A673 (cell line): ENCODE measurements around the gene CCDC116.
A peak's percentile ranks its signal among the peaks of the same experiment; 100 is the strongest.

ENCODE experiments used
- EZH2 ChIP-seq: fragments of 200-600 bp; sonication (generic); IDR thresholded peaks from 2 replicates; pipeline ENCODE4 v1.6.1; 2017; ENCODE audit warnings: borderline replicate concordance, low read depth, mild to moderate bottlenecking, mixed read lengths, antibody characterized with exemption, low read length; ENCODE audit not compliant: poor library complexity, severe bottlenecking
- TF ChIP-seq, protein P1 (sequence below): fragments of 300-800, 200-600 bp; sonication (generic); conservative IDR thresholded peaks from 2 replicates; pipeline ENCODE4 v1.5.1; 2017; ENCODE audit warnings: low read depth, mild to moderate bottlenecking, antibody characterized with exemption, low read length, moderate library complexity, mixed read lengths

DNA sequence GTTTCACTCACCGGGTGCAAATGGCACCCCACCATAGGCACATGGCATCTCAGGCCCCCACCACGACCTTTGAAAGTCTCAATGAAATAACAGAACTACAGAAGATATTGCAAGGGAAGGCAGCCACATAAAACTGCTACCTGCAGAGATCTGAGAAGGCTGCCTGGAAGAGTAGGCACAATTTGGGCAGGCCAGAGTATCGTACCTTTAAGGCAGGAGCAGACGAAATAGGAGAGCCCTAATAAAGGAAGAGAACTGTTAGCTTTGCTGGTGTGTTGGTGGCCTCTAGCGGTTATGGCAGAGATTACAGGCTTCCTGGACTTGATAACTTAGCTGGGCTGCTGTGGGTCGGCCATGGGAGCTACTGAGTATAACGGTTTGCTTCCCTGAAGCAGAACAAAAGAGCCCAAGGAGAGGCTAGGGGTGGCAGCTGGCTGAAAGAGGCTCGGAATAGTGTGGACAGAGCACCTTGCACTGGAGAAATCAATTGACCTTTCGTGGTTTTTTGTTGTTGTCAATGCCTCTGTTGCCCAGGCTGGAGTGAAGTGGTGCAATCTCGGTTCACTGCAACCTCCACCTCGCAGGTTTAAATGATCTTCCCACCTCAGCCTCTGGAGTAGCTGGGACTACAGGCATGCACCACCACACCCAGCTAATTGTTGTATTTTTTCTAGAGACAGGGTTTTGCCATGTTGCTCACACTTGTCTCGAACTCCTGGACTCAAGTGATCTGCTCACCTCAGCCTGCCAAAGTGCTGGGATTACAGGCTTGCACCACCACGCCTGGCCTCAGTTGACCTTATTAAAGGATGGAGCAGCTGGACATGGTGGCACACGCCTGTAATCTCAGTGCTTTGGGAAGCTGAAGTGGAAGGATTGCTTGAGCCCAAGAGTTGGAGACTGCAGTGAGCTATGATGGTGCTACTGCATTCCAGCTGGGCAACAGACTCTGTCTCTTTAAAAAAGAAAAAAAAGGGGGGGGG lies 14.3 kb downstream of the CCDC116 start:
- TF ChIP-seq, protein P1, sequence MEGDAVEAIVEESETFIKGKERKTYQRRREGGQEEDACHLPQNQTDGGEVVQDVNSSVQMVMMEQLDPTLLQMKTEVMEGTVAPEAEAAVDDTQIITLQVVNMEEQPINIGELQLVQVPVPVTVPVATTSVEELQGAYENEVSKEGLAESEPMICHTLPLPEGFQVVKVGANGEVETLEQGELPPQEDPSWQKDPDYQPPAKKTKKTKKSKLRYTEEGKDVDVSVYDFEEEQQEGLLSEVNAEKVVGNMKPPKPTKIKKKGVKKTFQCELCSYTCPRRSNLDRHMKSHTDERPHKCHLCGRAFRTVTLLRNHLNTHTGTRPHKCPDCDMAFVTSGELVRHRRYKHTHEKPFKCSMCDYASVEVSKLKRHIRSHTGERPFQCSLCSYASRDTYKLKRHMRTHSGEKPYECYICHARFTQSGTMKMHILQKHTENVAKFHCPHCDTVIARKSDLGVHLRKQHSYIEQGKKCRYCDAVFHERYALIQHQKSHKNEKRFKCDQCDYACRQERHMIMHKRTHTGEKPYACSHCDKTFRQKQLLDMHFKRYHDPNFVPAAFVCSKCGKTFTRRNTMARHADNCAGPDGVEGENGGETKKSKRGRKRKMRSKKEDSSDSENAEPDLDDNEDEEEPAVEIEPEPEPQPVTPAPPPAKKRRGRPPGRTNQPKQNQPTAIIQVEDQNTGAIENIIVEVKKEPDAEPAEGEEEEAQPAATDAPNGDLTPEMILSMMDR = peak; percentile 88
- no peak for TF ChIP-seq EZH2
